Upper lobe of left lung (tissue), 4 donors: ENCODE measurements around the gene PIGN.

Experiments
- POLR2A ChIP-seq, 4 donors: fragments of 450-650 bp; IDR thresholded peaks; one replicate each; pipeline ENCODE4 v1.5.1; 2016 to 2017; ENCODE audit warnings: antibody characterized with exemption in 4 of 4, mild to moderate bottlenecking in 2 of 4
- POLR2AphosphoS5 ChIP-seq, 2 donors: sonication (generic); formaldehyde crosslinking; IDR thresholded peaks; one replicate each; pipeline ENCODE4 v1.5.1; 2017; ENCODE audit warnings: antibody characterized with exemption in 2 of 2
- TF ChIP-seq, protein P1 (sequence below), 6 experiments: fragments of 450-650 bp in 4 of 6; fragments of 200-600 bp in 2 of 6; sonication (generic) in 2 of 6; IDR thresholded peaks; one replicate each; pipeline ENCODE4 v1.5.1; 2016 to 2019; ENCODE audit warnings: antibody characterized with exemption in 6 of 6

DNA sequence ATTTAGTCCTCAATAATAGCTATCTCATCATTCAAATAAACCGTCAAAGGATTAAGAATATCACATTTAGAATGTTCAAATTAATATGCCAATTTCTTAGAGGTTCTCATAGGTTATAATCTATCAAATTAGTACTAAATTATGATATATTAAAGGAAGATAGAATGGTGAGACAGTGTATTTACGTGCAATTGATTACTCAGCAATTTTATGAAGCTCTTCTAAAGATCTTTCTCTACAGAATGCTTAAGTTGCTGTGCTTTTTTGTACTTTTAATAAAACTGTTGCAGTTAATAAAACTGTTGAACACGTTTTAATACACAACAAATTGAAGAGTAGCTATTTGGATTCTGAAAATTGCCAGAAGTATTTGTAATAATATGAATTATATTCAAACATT is 39.2 kb upstream of the PIGN start:
- TF ChIP-seq POLR2A (IDR thresholded peaks at IDR 0.05), result no peak
- TF ChIP-seq, protein P1, sequence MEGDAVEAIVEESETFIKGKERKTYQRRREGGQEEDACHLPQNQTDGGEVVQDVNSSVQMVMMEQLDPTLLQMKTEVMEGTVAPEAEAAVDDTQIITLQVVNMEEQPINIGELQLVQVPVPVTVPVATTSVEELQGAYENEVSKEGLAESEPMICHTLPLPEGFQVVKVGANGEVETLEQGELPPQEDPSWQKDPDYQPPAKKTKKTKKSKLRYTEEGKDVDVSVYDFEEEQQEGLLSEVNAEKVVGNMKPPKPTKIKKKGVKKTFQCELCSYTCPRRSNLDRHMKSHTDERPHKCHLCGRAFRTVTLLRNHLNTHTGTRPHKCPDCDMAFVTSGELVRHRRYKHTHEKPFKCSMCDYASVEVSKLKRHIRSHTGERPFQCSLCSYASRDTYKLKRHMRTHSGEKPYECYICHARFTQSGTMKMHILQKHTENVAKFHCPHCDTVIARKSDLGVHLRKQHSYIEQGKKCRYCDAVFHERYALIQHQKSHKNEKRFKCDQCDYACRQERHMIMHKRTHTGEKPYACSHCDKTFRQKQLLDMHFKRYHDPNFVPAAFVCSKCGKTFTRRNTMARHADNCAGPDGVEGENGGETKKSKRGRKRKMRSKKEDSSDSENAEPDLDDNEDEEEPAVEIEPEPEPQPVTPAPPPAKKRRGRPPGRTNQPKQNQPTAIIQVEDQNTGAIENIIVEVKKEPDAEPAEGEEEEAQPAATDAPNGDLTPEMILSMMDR (IDR thresholded peaks at IDR 0.05), result no peak
- no peak for TF ChIP-seq POLR2AphosphoS5 (IDR thresholded peaks at IDR 0.05)
